Transverse colon (tissue), 4 donors: ENCODE results near the gene MEG3. TPM values are rescaled to one million over a fixed set of nuclear protein-coding genes. Genes with fewer than 3 reads are reported as not detected.

ENCODE experiments used
- DNase-seq: peaks from one replicate; pipeline ENCODE4 v3.0.0-alpha.2; 2019
- H3K27ac ChIP-seq, 4 donors: fragments of 200-600 bp; sonication (generic); 2 replicates each; pipeline ENCODE4 v1.5.1; 2016 to 2018; ENCODE audit warnings: inconsistent platforms in 4 of 4
- H3K27me3 ChIP-seq: fragments of 200-600 bp; sonication (generic); 2 replicates; pipeline ENCODE4 v1.5.1; 2017; ENCODE audit warnings: inconsistent platforms
- H3K36me3 ChIP-seq, 4 donors: fragments of 200-600 bp; sonication (generic); 2 replicates each; pipeline ENCODE4 v1.5.1; 2017 to 2019; ENCODE audit warnings: inconsistent platforms in 4 of 4
- H3K4me1 ChIP-seq, 4 donors: fragments of 200-600 bp; sonication (generic); 2 replicates each; pipeline ENCODE4 v1.5.1; 2017 to 2020; ENCODE audit warnings: inconsistent platforms in 4 of 4
- H3K4me3 ChIP-seq, 4 donors: fragments of 200-600 bp; sonication (generic); 1 replicate in 1 of 4; 2 replicates in 3 of 4; pipeline versions ENCODE4 v1.5.1 to v1.6.1; 2017 to 2019; ENCODE audit warnings: inconsistent platforms in 4 of 4
- H3K9me3 ChIP-seq, 2 donors: fragments of 200-600 bp; sonication (generic); 2 replicates each; pipeline ENCODE4 v1.5.1; 2017 to 2019; ENCODE audit warnings: inconsistent platforms in 2 of 2
- CTCF ChIP-seq, 5 experiments: fragments of 200-600 bp in 3 of 5; fragments of 450-650 bp in 2 of 5; sonication (generic) in 3 of 5; IDR thresholded peaks; 1 replicate in 2 of 5; 2 replicates in 3 of 5; pipeline ENCODE4 v1.5.1; 2016 to 2017; ENCODE audit warnings: antibody characterized with exemption in 5 of 5, inconsistent platforms in 3 of 5, mild to moderate bottlenecking in 2 of 5, moderate library complexity in 1 of 5
- EP300 ChIP-seq: sonication (generic); formaldehyde crosslinking; IDR thresholded peaks from one replicate; pipeline ENCODE4 v1.6.1; 2017; ENCODE audit warnings: antibody characterized with exemption, low read depth
- POLR2A ChIP-seq: fragments of 450-650 bp; IDR thresholded peaks from one replicate; pipeline ENCODE4 v1.6.1; 2016; ENCODE audit warnings: antibody characterized with exemption, mild to moderate bottlenecking, moderate library complexity
- POLR2AphosphoS5 ChIP-seq, 3 donors: sonication (generic); formaldehyde crosslinking; IDR thresholded peaks; one replicate each; pipeline ENCODE4 v1.6.1; 2016; ENCODE audit warnings: antibody characterized with exemption in 3 of 3
- WGBS, 2 donors: methylation state at CpG; one replicate each; pipeline ENCODE4 v1.1.5; 2018; ENCODE audit warnings: low coverage in 1 of 2; 5-methylcytosine and 5-hydroxymethylcytosine counted together
- in situ Hi-C, 4 donors: fragments of 200-750 bp; cut with MboI; loops; one replicate each; pipeline versions ENCODE4 v1.15.0 to v1.15.1; 2017; ENCODE audit warnings: low sequenced_read_pairs in 3 of 4, low pct_ligation_motif_present in 1 of 4, low pct_unique_long_range_greater_than_20kb in 1 of 4
- intact Hi-C: fragments of 100-400 bp; cut with DNase I; formaldehyde crosslinking; loops from one replicate; pipeline ENCODE4 v1.15.1; 2023; ENCODE audit warnings: low total_unique reads
- total RNA-seq, 4 donors: library from RNA; depleted of rRNA; stranded (reverse); fragments of >200 nt; gene quantifications; one replicate each; pipeline ENCODE4 v1.1.0, GENCODE V29; 2016

Gene MEG3
- total RNA-seq, 4 donors from 2014 or later: 10.6 to 156 (median 40.1) TPM

GRCh38 chr14:100786576-100787219, 39.2 kb upstream of the MEG3 start:
- 76 to 84% methylated on average over 9 to 11 of the region's 11 CpGs for WGBS, 2 donors
- no peak overlapping the region for H3K4me3 ChIP-seq
- no peaks in the 10 kb centered on the region for H3K36me3 ChIP-seq
- TF ChIP-seq EP300 (no peak), POLR2AphosphoS5 (IDR thresholded peaks at IDR 0.05) (no peak), CTCF (IDR thresholded peaks at IDR 0.05) (no peak), POLR2A (no peak)
- DNase-seq: no peak
- H3K27ac ChIP-seq: no peak overlapping the region
- H3K9me3 ChIP-seq: no peaks in the 10 kb centered on the region
- intact Hi-C loops: no loop called here
- H3K27me3 ChIP-seq: no peaks in the 10 kb centered on the region
- no peaks in the 10 kb centered on the region for H3K4me1 ChIP-seq
- in situ Hi-C loops: no loop called here

GRCh38 chr14:100787659-100788058, 38.3 kb upstream of the MEG3 start:
- DNase-seq: no peak
- no peaks in the 10 kb centered on the region for H3K36me3 ChIP-seq
- no peak overlapping the region for H3K27ac ChIP-seq
- intact Hi-C loops (no loop called here), in situ Hi-C loops (no loop called here)
- WGBS, 2 donors: 86 to 98% methylated on average over 5 to 14 of the region's 14 CpGs
- no peaks in the 10 kb centered on the region for H3K9me3 ChIP-seq
- TF ChIP-seq EP300 (no peak), POLR2A (no peak), CTCF (IDR thresholded peaks at IDR 0.05) (no peak), POLR2AphosphoS5 (IDR thresholded peaks at IDR 0.05) (no peak)
- H3K27me3 ChIP-seq: peaks cover 6% of the 10 kb centered on the region
- no peaks in the 10 kb centered on the region for H3K4me1 ChIP-seq
- no peak overlapping the region for H3K4me3 ChIP-seq

- Histone ChIP-seq H3K36me3 (no peaks in the 10 kb centered on the region), H3K4me1 (no peaks in the 10 kb centered on the region), H3K9me3 (no peaks in the 10 kb centered on the region), H3K27ac (no peak overlapping the region), H3K4me3 (no peak overlapping the region), H3K27me3 (peaks cover 6% of the 10 kb centered on the region)
- no peak for TF ChIP-seq EP300
- no peak for TF ChIP-seq CTCF (IDR thresholded peaks at IDR 0.05)
- TF ChIP-seq POLR2AphosphoS5 (IDR thresholded peaks at IDR 0.05): no peak
- no peak for TF ChIP-seq POLR2A
- 53 to 67% methylated on average over 1 to 7 of the region's 7 CpGs for WGBS, 2 donors
- in situ Hi-C loops: no loop called here
- intact Hi-C loops: no loop called here
- no peak for DNase-seq
Observed at GRCh38 chr14:100788517-100788916, 37.4 kb upstream of the MEG3 start.

- no peak overlapping the region for H3K27ac ChIP-seq
- no peak overlapping the region for H3K4me3 ChIP-seq
- TF ChIP-seq EP300 (no peak), POLR2AphosphoS5 (IDR thresholded peaks at IDR 0.05) (no peak)
- in situ Hi-C loops: no loop called here
- WGBS, 2 donors: 43% methylated on average over 5 of the region's 5 CpGs; no CpG with 5 or more reads in 1 of the 2 donors
- H3K27me3 ChIP-seq: peaks cover 6% of the 10 kb centered on the region
- H3K4me1 ChIP-seq: no peaks in the 10 kb centered on the region
- H3K9me3 ChIP-seq: no peaks in the 10 kb centered on the region
- H3K36me3 ChIP-seq: no peaks in the 10 kb centered on the region
- intact Hi-C loops: no loop called here
- DNase-seq: no peak
Observed at GRCh38 chr14:100788942-100789341, 37.0 kb upstream of the MEG3 start.
